MM.1S (cell line): Measurements from ENCODE around the gene IFT122.

ENCODE experiments used
- DNase-seq: peaks from one replicate; pipeline ENCODE4 v3.0.0-alpha.2; 2015
- H2AFZ ChIP-seq: fragments of 300-600 bp; sonication (generic); 2 replicates; pipeline ENCODE4 v1.6.0; 2016; ENCODE audit warnings: antibody characterized with exemption, low read length
- H3F3A ChIP-seq: fragments of 300-600 bp; sonication (generic); 2 replicates; pipeline ENCODE4 v1.6.1; 2016; ENCODE audit warnings: mild to moderate bottlenecking, antibody characterized with exemption, low read length, moderate library complexity, mixed read lengths; ENCODE audit not compliant: insufficient read depth
- H3K27ac ChIP-seq: fragments of 300-600 bp; sonication (generic); 2 replicates; pipeline ENCODE4 v1.5.1; 2016; ENCODE audit warnings: mild to moderate bottlenecking, low read length
- H3K27me3 ChIP-seq: fragments of 300-600 bp; sonication (generic); replicated peaks from 2 replicates; pipeline ENCODE4 v1.6.0; 2016; ENCODE audit warnings: low read length; ENCODE audit not compliant: insufficient read depth
- H3K36me3 ChIP-seq: fragments of 300-600 bp; sonication (generic); replicated peaks from 2 replicates; pipeline ENCODE4 v1.6.1; 2016; ENCODE audit warnings: mild to moderate bottlenecking, low read length, mixed read lengths; ENCODE audit not compliant: insufficient read depth
- H3K4me1 ChIP-seq: fragments of 300-600 bp; sonication (generic); 2 replicates; pipeline ENCODE4 v1.6.1; 2016; ENCODE audit warnings: low read length, mixed read lengths
- H3K4me2 ChIP-seq: fragments of 300-600 bp; sonication (generic); 2 replicates; pipeline ENCODE4 v1.6.0; 2016; ENCODE audit warnings: low read depth, low read length
- H3K4me3 ChIP-seq: fragments of 300-600 bp; sonication (generic); 2 replicates; pipeline ENCODE4 v1.5.1; 2016; ENCODE audit warnings: low read length, mixed read lengths
- H3K79me2 ChIP-seq: fragments of 300-600 bp; sonication (generic); 2 replicates; pipeline ENCODE4 v1.6.1; 2016; ENCODE audit warnings: mixed run types, low read length, mixed read lengths
- H3K9ac ChIP-seq: fragments of 300-600 bp; sonication (generic); 2 replicates; pipeline ENCODE4 v1.6.1; 2016; ENCODE audit warnings: low read length, mixed read lengths
- H3K9me2 ChIP-seq: fragments of 300-600 bp; sonication (generic); replicated peaks from 2 replicates; pipeline ENCODE4 v1.6.1; 2016; ENCODE audit warnings: mild to moderate bottlenecking, low read length, mixed read lengths; ENCODE audit not compliant: insufficient read depth
- H3K9me3 ChIP-seq: fragments of 300-600 bp; sonication (generic); replicated peaks from 2 replicates; pipeline ENCODE4 v1.6.1; 2016; ENCODE audit warnings: mild to moderate bottlenecking, low read length, mixed read lengths; ENCODE audit not compliant: insufficient read depth
- H4K20me1 ChIP-seq: fragments of 300-600 bp; sonication (generic); 2 replicates; pipeline ENCODE4 v1.6.1; 2016; ENCODE audit warnings: mild to moderate bottlenecking, low read length, moderate library complexity, mixed read lengths; ENCODE audit not compliant: insufficient read depth
- CTCF ChIP-seq: fragments of 300-600 bp; sonication (generic); IDR thresholded peaks from 2 replicates; pipeline ENCODE4 v1.5.1; 2016; ENCODE audit warnings: antibody characterized with exemption, low read length, mixed read lengths
- EZH2 ChIP-seq: fragments of 300-600 bp; sonication (generic); optimal IDR thresholded peaks from 2 replicates; pipeline ENCODE3; 2017; ENCODE audit warnings: low read depth, mild to moderate bottlenecking, antibody characterized with exemption, low read length, mixed read lengths
- EZH2phosphoT487 ChIP-seq: fragments of 300-600 bp; sonication (generic); IDR thresholded peaks from 2 replicates; pipeline ENCODE4 v1.6.1; 2018; ENCODE audit warnings: antibody characterized with exemption, low read length

IFT122 gene

GRCh38 chr3:129415830-129416229 lies 24.2 kb upstream of the IFT122 start:
- DNase-seq: no peak
- Histone ChIP-seq H2AFZ (no peak overlapping the region), H3K4me2 (no peak overlapping the region), H3K4me3 (no peak overlapping the region), H3K9ac (no peak overlapping the region), H3K4me1 (no peaks in the 10 kb centered on the region), H3F3A (no peaks in the 10 kb centered on the region), H3K27ac (no peak overlapping the region), H3K9me3 (no peaks in the 10 kb centered on the region), H3K9me2 (no peaks in the 10 kb centered on the region), H4K20me1 (no peaks in the 10 kb centered on the region), H3K79me2 (no peaks in the 10 kb centered on the region), H3K27me3 (no peaks in the 10 kb centered on the region), H3K36me3 (no peaks in the 10 kb centered on the region)
- TF ChIP-seq EZH2phosphoT487 (no peak), CTCF (no peak), EZH2 (no peak)

- H3K27ac ChIP-seq: no peak overlapping the region
- no peak for DNase-seq
- H3K4me1 ChIP-seq: no peaks in the 10 kb centered on the region
- no peak overlapping the region for H2AFZ ChIP-seq
- H3K36me3 ChIP-seq: no peaks in the 10 kb centered on the region
- H3F3A ChIP-seq: no peaks in the 10 kb centered on the region
- H3K27me3 ChIP-seq: no peaks in the 10 kb centered on the region
- H3K4me3 ChIP-seq: no peak overlapping the region
- no peaks in the 10 kb centered on the region for H3K9me2 ChIP-seq
- no peaks in the 10 kb centered on the region for H4K20me1 ChIP-seq
- no peak overlapping the region for H3K4me2 ChIP-seq
- TF ChIP-seq EZH2 (no peak), CTCF (no peak), EZH2phosphoT487 (no peak)
- H3K9ac ChIP-seq: no peak overlapping the region
- no peaks in the 10 kb centered on the region for H3K9me3 ChIP-seq
- H3K79me2 ChIP-seq: no peaks in the 10 kb centered on the region
Observed at GRCh38 chr3:129416415-129416814, 23.6 kb upstream of the IFT122 start.

GRCh38 chr3:129417326-129417725 lies 22.7 kb upstream of the IFT122 start:
- no peak overlapping the region for H3K27ac ChIP-seq
- H3K4me2 ChIP-seq: no peak overlapping the region
- H3K9ac ChIP-seq: no peak overlapping the region
- no peaks in the 10 kb centered on the region for H3K4me1 ChIP-seq
- no peaks in the 10 kb centered on the region for H3K27me3 ChIP-seq
- DNase-seq: no peak
- H3K9me2 ChIP-seq: no peaks in the 10 kb centered on the region
- TF ChIP-seq EZH2phosphoT487 (no peak), CTCF (no peak), EZH2 (no peak)
- H3F3A ChIP-seq: no peaks in the 10 kb centered on the region
- no peaks in the 10 kb centered on the region for H3K9me3 ChIP-seq
- H3K36me3 ChIP-seq: no peaks in the 10 kb centered on the region
- H3K79me2 ChIP-seq: no peaks in the 10 kb centered on the region
- H3K4me3 ChIP-seq: no peak overlapping the region
- H2AFZ ChIP-seq: no peak overlapping the region
- no peaks in the 10 kb centered on the region for H4K20me1 ChIP-seq
